Pancreas (tissue), 10 donors: Measurements from ENCODE around the gene SPA17. TPM values are rescaled to one million over a fixed set of nuclear protein-coding genes. Genes with fewer than 3 reads are reported as not detected.

Experiments used
- ATAC-seq, 4 donors: fragments of 200-7000 bp; cut with Tn5 transposase; one replicate each; pipeline versions ENCODE4 v1.8.0 to v1.9.1; 2020; ENCODE audit warnings: mild to moderate bottlenecking in 4 of 4, moderate library complexity in 4 of 4
- DNase-seq, 6 donors: peaks; one replicate each; pipeline ENCODE4 v3.0.0-alpha.2; 2020
- FAIRE-seq: peaks from 2 replicates; lab custom pipeline; 2012; peaks lifted over from hg19 to GRCh38; lab: Jason Lieb, UNC
- H3K27ac ChIP-seq, 4 donors: fragments of 200-600 bp; sonication (generic); 1 replicate in 3 of 4; 2 replicates in 1 of 4; pipeline versions ENCODE4 v1.5.0 to v1.8.0; 2020
- H3K27me3 ChIP-seq, 4 donors: fragments of 200-600 bp; one replicate each; pipeline ENCODE4 v1.8.0; 2021
- H3K36me3 ChIP-seq, 3 donors: fragments of 200-600 bp; sonication (generic) in 1 of 3; one replicate each; pipeline versions ENCODE4 v1.5.0 to v1.8.0; 2020 to 2021
- H3K4me1 ChIP-seq, 3 donors: fragments of 200-600 bp; one replicate each; pipeline ENCODE4 v1.8.0; 2021
- H3K4me3 ChIP-seq, 4 donors: fragments of 200-600 bp; sonication (generic) in 2 of 4; one replicate each; pipeline versions ENCODE4 v1.5.0 to v1.8.0; 2020 to 2021
- H3K9me3 ChIP-seq, 4 donors: fragments of 200-600 bp; one replicate each; pipeline ENCODE4 v1.8.0; 2021
- WGBS, 2 donors: extraction: QIAGEN DNeasy Blood & Tissue Kit; methylation state at CpG; one replicate each; pipeline ENCODE4 v1.1.7; 2013; 5-methylcytosine and 5-hydroxymethylcytosine counted together
- intact Hi-C, 3 donors: fragments of 100-400 bp; cut with DNase I; formaldehyde crosslinking; loops; one replicate each; pipeline versions ENCODE4 v1.11.1 to v1.14.2; 2022
- polyA plus RNA-seq, 2 donors: library from polyadenylated mRNA; stranded (reverse); fragments of 200-250 nt; gene quantifications; one replicate each; pipeline ENCODE4 v1.2.3, GENCODE V29; 2013
- total RNA-seq, 6 donors: library from RNA; stranded (reverse); fragmentation: NEBNext Ultra II Directional in 4 of 6; extraction: Animal tissue kit (Norgen Biotek cat#: 25700) in 4 of 6; gene quantifications; one replicate each; pipeline versions ENCODE4 v1.2.1 to v1.2.4, GENCODE V29; 2021 to 2023
- TF ChIP-seq, protein P1 (sequence below), 4 donors: fragments of 200-600 bp; sonication (generic) in 3 of 4; IDR thresholded peaks; one replicate each; pipeline versions ENCODE4 v1.5.0 to v1.8.0; 2021; ENCODE audit warnings: antibody characterized with exemption in 4 of 4
- donor health status: healthy with polysubstance abuse.
- donor health status: DM: no; HTN: no; CAD: no; lungs with moderate emphysema.
- donor health status: DM: no; HTN: no; CAD: no.
- donor health status: control.
- donor health status: control.
- donor health status: Bipolar disorder and iron deficiency.
- donor health status: DM: yes; HTN: yes; CAD: no.
- donor health status: DM: no; HTN: no; CAD: no.
- donor health status: DM: no; HTN: no; CAD: no.
- donor health status: DM: yes; HTN: yes; CAD: no.

SPA17 gene
- total and polyA plus RNA-seq, 8 donors = 1.2 to 7.3 (median 2.4) TPM

DNA sequence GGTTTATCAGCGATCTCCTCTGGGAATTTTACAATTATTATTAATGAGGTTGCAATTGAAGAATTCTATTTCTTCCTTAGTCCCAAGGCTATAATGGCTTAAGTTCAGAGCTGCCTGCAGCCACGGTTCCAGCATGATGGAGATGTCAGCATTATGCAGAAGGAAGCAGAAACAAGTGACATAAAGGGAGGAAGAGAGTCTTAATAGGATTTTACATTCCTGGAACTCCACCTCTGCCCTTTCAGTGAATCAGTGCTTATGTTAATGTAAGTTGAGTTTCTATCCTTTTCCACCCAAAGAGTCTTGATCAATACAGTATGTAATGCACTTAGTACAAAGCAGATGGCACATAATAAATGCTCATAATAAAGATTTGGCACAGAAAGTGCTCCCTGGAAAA, 54.4 kb downstream of the SPA17 start:
- Histone ChIP-seq H3K27me3 (no peaks in the 10 kb centered on the region), H3K27ac (no peak overlapping the region), H3K4me3 (no peak overlapping the region), H3K36me3 (no peaks in the 10 kb centered on the region), H3K9me3 (no peaks in the 10 kb centered on the region), H3K4me1 (peaks cover 0 to 9% (median 0%) of the 10 kb centered on the region in 3 donors)
- TF ChIP-seq, protein P1, sequence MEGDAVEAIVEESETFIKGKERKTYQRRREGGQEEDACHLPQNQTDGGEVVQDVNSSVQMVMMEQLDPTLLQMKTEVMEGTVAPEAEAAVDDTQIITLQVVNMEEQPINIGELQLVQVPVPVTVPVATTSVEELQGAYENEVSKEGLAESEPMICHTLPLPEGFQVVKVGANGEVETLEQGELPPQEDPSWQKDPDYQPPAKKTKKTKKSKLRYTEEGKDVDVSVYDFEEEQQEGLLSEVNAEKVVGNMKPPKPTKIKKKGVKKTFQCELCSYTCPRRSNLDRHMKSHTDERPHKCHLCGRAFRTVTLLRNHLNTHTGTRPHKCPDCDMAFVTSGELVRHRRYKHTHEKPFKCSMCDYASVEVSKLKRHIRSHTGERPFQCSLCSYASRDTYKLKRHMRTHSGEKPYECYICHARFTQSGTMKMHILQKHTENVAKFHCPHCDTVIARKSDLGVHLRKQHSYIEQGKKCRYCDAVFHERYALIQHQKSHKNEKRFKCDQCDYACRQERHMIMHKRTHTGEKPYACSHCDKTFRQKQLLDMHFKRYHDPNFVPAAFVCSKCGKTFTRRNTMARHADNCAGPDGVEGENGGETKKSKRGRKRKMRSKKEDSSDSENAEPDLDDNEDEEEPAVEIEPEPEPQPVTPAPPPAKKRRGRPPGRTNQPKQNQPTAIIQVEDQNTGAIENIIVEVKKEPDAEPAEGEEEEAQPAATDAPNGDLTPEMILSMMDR (IDR thresholded peaks at IDR 0.05) = no peak
- ATAC-seq (no peak), FAIRE-seq (no peak), DNase-seq (no peak)
- 75 to 84% methylated on average over 2 of the region's 2 CpGs for WGBS, 2 donors
- intact Hi-C loops = no loop called here

DNA sequence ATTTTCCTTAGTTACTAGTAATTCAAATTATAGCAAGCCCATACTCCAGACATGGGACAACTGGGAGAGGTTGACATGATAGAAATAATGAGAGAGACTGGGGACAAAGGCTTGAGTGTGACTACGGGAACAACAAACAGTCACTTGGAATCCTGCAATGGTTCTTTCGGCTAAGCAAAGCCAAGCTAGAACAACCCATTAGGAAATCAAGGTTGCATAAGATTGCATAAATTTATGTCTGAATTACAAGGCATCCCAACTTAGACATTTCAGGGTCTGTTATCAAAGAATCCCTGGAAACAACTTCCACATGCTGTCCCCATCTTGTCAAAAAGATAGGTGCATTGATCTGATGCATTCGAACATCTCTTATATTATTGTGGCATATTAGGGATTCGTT, 55.9 kb downstream of the SPA17 start:
- Histone ChIP-seq H3K27me3 (no peaks in the 10 kb centered on the region), H3K4me3 (no peak overlapping the region), H3K36me3 (no peaks in the 10 kb centered on the region), H3K27ac (no peak overlapping the region), H3K4me1 (peaks cover 0 to 9% (median 0%) of the 10 kb centered on the region in 3 donors), H3K9me3 (no peaks in the 10 kb centered on the region)
- WGBS, 2 donors = 80 to 84% methylated on average over 4 of the region's 4 CpGs
- intact Hi-C loops = no loop called here
- DNase-seq (no peak), ATAC-seq (no peak), FAIRE-seq (no peak)
- TF ChIP-seq, protein P1 (IDR thresholded peaks at IDR 0.05) = no peak

DNA sequence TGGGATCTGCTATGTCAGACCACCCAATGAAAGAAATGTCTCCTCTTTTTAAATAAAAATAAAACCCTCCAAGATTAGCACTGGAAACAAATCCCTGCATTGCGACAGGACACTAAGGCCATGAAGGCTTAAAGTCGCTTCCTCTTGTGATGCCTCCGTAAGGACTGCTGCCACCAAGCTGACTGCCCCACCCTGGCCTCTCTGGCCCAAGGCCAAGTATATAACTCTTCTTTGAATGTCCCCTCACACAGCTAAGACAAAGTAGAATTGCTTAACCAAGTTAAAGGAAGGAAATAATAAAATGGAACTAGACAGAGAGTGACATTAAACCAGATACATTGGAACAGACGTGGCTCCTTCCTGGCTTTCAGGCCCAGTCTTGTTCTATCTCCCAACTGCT, 58.5 kb downstream of the SPA17 start:
- Histone ChIP-seq H3K9me3 (no peaks in the 10 kb centered on the region), H3K4me1 (no peaks in the 10 kb centered on the region), H3K27me3 (no peaks in the 10 kb centered on the region), H3K4me3 (no peak overlapping the region), H3K36me3 (no peaks in the 10 kb centered on the region), H3K27ac (no peak overlapping the region)
- TF ChIP-seq, protein P1 (IDR thresholded peaks at IDR 0.05) = no peak
- ATAC-seq = peak in 1 of 4 donors; percentile 49
- 86 to 87% methylated on average over 4 of the region's 4 CpGs for WGBS, 2 donors
- no peak for DNase-seq
- intact Hi-C loops = no loop called here
- FAIRE-seq = no peak

DNA sequence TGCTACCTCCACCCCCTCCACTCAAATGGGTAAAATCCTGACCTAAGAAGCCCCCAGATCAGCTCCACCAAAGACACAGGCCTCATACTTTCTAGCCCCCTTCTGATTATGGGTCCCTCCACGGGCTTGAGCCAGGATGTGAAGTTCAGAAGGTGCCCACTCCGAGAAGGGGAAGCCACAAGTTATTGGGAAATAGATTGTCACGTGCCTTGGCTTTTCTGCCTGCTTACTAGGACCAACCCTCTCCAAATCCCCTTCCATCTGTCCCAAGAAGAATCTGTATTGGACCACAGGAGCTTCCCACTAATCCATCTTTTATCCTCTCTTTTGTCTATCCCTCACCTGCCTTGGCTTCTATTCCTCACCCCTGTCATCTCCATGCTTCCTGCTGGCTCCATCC, 63.0 kb downstream of the SPA17 start:
- H3K27ac ChIP-seq = no peak overlapping the region
- WGBS, 2 donors = 62 to 74% methylated on average over 3 of the region's 3 CpGs
- H3K4me3 ChIP-seq = no peak overlapping the region
- TF ChIP-seq, protein P1 (IDR thresholded peaks at IDR 0.05) = no peak
- peaks cover 0 to 8% (median 0%) of the 10 kb centered on the region in 4 donors for H3K27me3 ChIP-seq
- no peak for FAIRE-seq
- no peak for DNase-seq
- H3K9me3 ChIP-seq = no peaks in the 10 kb centered on the region
- peaks cover 0 to 14% (median 0%) of the 10 kb centered on the region in 3 donors for H3K4me1 ChIP-seq
- no peak for ATAC-seq
- H3K36me3 ChIP-seq = no peaks in the 10 kb centered on the region
- intact Hi-C loops = no loop called here

DNA sequence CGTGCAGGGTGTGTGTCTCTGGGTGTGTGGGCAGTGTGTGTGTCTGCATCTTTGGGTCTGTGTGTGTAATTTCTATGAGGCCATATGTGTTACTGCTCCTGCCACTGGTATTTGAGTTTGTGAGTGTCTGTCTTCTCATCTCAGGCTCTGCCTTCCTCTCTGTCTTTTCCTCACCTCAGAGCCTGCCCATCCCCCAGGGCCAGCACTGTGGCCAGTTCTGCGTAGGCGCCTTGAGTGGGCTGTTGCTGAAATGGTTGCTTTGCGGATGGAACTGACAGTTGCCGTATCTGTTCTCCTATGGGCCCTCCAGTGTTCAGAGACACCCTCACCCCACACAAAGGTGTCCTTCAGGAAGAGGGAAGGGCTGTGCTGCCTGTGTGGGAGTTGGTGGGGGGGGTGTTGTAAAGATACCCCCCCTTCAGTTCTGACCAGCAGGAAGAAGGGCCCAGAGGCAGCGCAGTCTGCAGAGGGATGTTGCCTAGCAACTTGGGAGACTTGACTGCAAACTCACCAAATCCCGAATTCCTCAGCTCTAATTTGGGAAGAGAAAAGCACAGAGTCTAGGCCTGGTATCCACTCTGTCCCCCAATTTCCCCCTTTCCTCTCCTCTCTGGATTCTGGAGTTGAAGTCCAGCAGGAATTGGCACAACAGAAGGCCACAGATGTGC, 64.1 kb downstream of the SPA17 start:
- intact Hi-C loops = no loop called here
- TF ChIP-seq, protein P1 (IDR thresholded peaks at IDR 0.05) = no peak
- H3K27me3 ChIP-seq = peaks cover 0 to 9% (median 0%) of the 10 kb centered on the region in 4 donors
- DNase-seq = no peak
- no peaks in the 10 kb centered on the region for H3K9me3 ChIP-seq
- no peak overlapping the region for H3K4me3 ChIP-seq
- ATAC-seq = no peak
- H3K36me3 ChIP-seq = no peaks in the 10 kb centered on the region
- 77 to 85% methylated on average over 7 of the region's 7 CpGs for WGBS, 2 donors
- no peak for FAIRE-seq
- H3K4me1 ChIP-seq = peaks cover 0 to 14% (median 0%) of the 10 kb centered on the region in 3 donors
- H3K27ac ChIP-seq = no peak overlapping the region
